SK-N-MC (cell line): Measurements from ENCODE around the gene ZNF732.

Source experiments
- DNase-seq: peaks from one replicate; pipeline ENCODE4 v3.0.0-alpha.2; 2011; ENCODE audit warnings: low read depth, low spot score
- H3K27ac ChIP-seq: fragments of 200-600 bp; sonication (generic); 2 replicates; pipeline ENCODE4 v1.5.1; 2016; ENCODE audit warnings: mixed run types
- H3K36me3 ChIP-seq: fragments of 200-600 bp; sonication (generic); 2 replicates; pipeline ENCODE4 v1.6.1; 2017; ENCODE audit warnings: antibody characterized with exemption, low read length, mixed read lengths; ENCODE audit not compliant: insufficient read depth
- H3K4me3 ChIP-seq: fragments of 200-600 bp; sonication (generic); 2 replicates; pipeline ENCODE4 v1.5.1; 2016
- H3K9ac ChIP-seq: fragments of 200-600 bp; sonication (generic); 2 replicates; pipeline ENCODE4 v1.8.0; 2017; ENCODE audit warnings: mixed run types, mixed read lengths; ENCODE audit not compliant: insufficient read length
- H3K9me3 ChIP-seq: fragments of 200-600 bp; sonication (generic); 2 replicates; pipeline ENCODE4 v1.6.1; 2017; ENCODE audit warnings: low read depth, mild to moderate bottlenecking, antibody characterized with exemption, low read length, moderate library complexity, mixed read lengths
- EZH2 ChIP-seq: fragments of 200-600 bp; sonication (generic); IDR thresholded peaks from one replicate; pipeline ENCODE4 v1.6.1; 2017; ENCODE audit warnings: antibody characterized with exemption
- FOXP2 ChIP-seq: optimal IDR thresholded peaks from 2 replicates; pipeline ENCODE3; 2011; ENCODE audit warnings: mild to moderate bottlenecking, moderate library complexity; ENCODE audit not compliant: insufficient read depth; ENCODE audit errors: extremely low read length, control extremely low read depth
- POLR2AphosphoS5 ChIP-seq: IDR thresholded peaks from 2 replicates; pipeline ENCODE4 v1.6.1; 2012; ENCODE audit warnings: mild to moderate bottlenecking, low read depth, low read length, borderline replicate concordance

Gene ZNF732

GRCh38 chr4:304969-305680, at the start of gene ZNF732:
Gene ZNF732 (minus strand): TSS chr4:305474. CDS start chr4:305310, 164 bp downstream.
- TF ChIP-seq POLR2AphosphoS5: no peak
- TF ChIP-seq EZH2: no peak
- no peak for TF ChIP-seq FOXP2
- no peak for DNase-seq
- Histone ChIP-seq H3K9me3 (no peaks in the 10 kb centered on the region), H3K36me3 (no peaks in the 10 kb centered on the region), H3K4me3 (no peak within 1 kb of the TSS), H3K9ac (no peak within 1 kb of the TSS), H3K27ac (no peak within 1 kb of the TSS)

- DNase-seq: no peak
- H3K27ac ChIP-seq: no peak overlapping the region
These were observed 34.7 kb upstream of the ZNF732 start for GRCh38 chr4:340011-340410.

GRCh38 chr4:338759-339097, 33.5 kb upstream of the ZNF732 start:
- Histone ChIP-seq H3K36me3 (peaks cover 45% of the 10 kb centered on the region), H3K4me3 (peak overlapping the region; percentile 88), H3K9ac (peak overlapping the region; percentile 80), H3K9me3 (peaks cover 19% of the 10 kb centered on the region), H3K27ac (no peak overlapping the region)
- DNase-seq: no peak
- TF ChIP-seq POLR2AphosphoS5 (no peak), FOXP2 (no peak), EZH2 (no peak)

More at GRCh38 chr4:340011-340410, 34.7 kb upstream of the ZNF732 start:
- H3K9me3 ChIP-seq: peaks cover 29% of the 10 kb centered on the region
- H3K36me3 ChIP-seq: peaks cover 57% of the 10 kb centered on the region
- TF ChIP-seq EZH2 (no peak), FOXP2 (no peak), POLR2AphosphoS5 (no peak)
- H3K9ac ChIP-seq: no peak overlapping the region
- no peak overlapping the region for H3K4me3 ChIP-seq

- Histone ChIP-seq H3K36me3 (peaks cover 40% of the 10 kb centered on the region), H3K4me3 (peak overlapping the region; percentile 88), H3K9ac (peak overlapping the region; percentile 80), H3K9me3 (peaks cover 19% of the 10 kb centered on the region; the same call in 1 of the 2 replicates), H3K27ac (peak overlapping the region; percentile 66; the same call in 1 of the 2 replicates)
- TF ChIP-seq POLR2AphosphoS5 (no peak), EZH2 (no peak), FOXP2 (no peak)
- DNase-seq: no peak
These were observed 32.9 kb upstream of the ZNF732 start for GRCh38 chr4:337932-338758.

- TF ChIP-seq POLR2AphosphoS5: peak; percentile 90
- TF ChIP-seq EZH2: no peak
- no peak for TF ChIP-seq FOXP2
- peaks cover 32% of the 10 kb centered on the region for H3K36me3 ChIP-seq
- peak within 1 kb of the TSS; percentile 88 for H3K4me3 ChIP-seq
- peak within 1 kb of the TSS; percentile 66; the same call in 1 of the 2 replicates for H3K27ac ChIP-seq
- H3K9ac ChIP-seq: peak within 1 kb of the TSS; percentile 80
- peaks cover 13% of the 10 kb centered on the region; the same call in 1 of the 2 replicates for H3K9me3 ChIP-seq
- peak; percentile 86 for DNase-seq
These were observed 32.1 kb upstream of the ZNF732 start, which contains the start of gene ZNF141 for GRCh38 chr4:337143-337931. Gene ZNF141 (plus strand): TSS chr4:337814. CDS start chr4:337984, 170 bp downstream.

- Histone ChIP-seq H3K36me3 (peaks cover 27% of the 10 kb centered on the region), H3K9ac (no peak overlapping the region), H3K9me3 (peaks cover 8% of the 10 kb centered on the region; the same call in 1 of the 2 replicates), H3K4me3 (peak overlapping the region; percentile 88), H3K27ac (no peak overlapping the region)
- no peak for TF ChIP-seq POLR2AphosphoS5
- TF ChIP-seq EZH2: no peak
- TF ChIP-seq FOXP2: no peak
- no peak for DNase-seq
These were observed 31.5 kb upstream of the ZNF732 start for GRCh38 chr4:336893-337142.

- Histone ChIP-seq H3K36me3 (peaks cover 22% of the 10 kb centered on the region), H3K27ac (no peak overlapping the region), H3K4me3 (no peak overlapping the region), H3K9ac (no peak overlapping the region), H3K9me3 (peaks cover 8% of the 10 kb centered on the region; the same call in 1 of the 2 replicates)
- DNase-seq: no peak
- TF ChIP-seq FOXP2 (no peak), POLR2AphosphoS5 (no peak), EZH2 (no peak)
These were observed 31.0 kb upstream of the ZNF732 start for GRCh38 chr4:336099-336892.
